Embryonic facial prominence (tissue), 1 donor: ENCODE measurements around the gene RASGRP2.

Source experiments
- DNase-seq: peaks from one replicate; pipeline ENCODE4 v3.0.0-alpha.2; 2016; ENCODE audit errors: extremely low spot score

RASGRP2 gene

GRCh38 chr11:64694821-64695365 lies 49.0 kb downstream of the RASGRP2 start:
- DNase-seq = no peak

- DNase-seq = no peak
These were observed 49.8 kb downstream of the RASGRP2 start for GRCh38 chr11:64694026-64694755.

DNA sequence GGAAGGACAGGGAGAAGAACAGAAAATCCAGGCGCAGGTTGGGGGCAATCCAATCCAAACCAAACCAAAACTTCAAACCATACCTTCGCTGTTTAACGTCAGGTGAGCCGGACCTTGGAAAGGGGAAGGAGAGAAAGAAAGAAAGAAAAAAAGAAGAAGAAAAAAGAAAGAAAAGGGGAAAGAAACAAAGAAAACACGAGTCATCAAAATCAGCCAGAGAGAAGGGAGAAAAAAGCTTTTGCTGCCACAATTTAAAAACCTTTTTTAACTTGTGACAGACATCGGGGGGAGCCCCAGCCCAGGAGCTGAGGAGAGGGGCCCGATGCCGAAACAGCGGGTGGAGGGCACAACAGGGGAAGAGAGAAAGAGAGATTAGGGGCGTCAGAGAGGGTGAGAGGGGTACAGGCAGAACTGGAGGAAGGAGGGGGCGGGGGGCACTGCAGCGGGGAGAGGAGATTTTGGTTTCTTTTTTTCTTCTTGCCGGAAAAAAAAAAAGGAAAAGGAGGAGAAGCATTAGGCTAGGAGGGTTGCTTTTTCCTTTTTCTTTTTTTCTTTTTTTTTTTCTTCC lies 51.1 kb downstream of the RASGRP2 start:
- no peak for DNase-seq

GRCh38 chr11:64691543-64691942 lies 52.4 kb downstream of the RASGRP2 start:
- no peak for DNase-seq

DNA sequence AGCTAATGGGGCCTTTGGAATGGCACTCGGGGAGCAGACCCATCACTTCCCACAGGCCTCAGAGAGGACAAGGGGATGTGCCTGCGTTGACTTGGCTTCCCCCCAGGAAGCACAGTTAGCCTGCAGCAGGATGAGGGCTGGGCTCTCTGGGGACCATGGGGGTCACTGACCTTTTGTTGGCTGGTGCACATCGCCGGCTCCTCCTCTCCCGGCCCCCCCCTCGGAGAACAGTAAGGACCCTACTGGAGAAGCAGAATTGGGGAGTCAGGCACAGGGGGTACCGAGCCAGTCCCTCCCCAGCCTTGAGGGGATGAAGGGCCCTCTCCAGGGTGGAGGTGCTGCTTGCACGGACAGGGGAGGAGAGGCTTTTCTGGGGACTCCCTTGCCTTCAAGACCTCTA lies 53.7 kb downstream of the RASGRP2 start:
- DNase-seq = no peak

DNA sequence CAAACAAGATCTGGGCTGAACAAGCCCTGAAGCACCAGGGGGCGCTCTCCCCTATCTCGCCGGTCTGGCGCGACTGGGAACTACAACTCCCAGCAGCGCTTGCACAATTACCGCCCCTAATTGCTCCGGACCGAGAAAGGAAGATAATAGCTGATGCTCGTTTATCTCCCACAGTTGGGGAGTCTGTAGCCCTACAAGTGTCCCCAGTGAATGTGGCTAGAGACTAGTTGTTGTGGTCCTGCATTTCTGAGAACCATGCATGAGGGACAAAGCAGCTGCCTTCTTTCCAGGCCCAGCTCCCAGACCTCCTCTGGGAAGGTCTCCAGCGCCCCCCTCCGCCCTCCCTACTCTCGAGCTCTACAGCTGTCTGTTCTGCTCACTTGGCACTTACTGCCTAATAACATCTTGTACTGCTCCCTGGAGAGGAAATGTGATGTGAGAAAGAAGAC lies 55.4 kb downstream of the RASGRP2 start:
- DNase-seq = peak; percentile 80

DNA sequence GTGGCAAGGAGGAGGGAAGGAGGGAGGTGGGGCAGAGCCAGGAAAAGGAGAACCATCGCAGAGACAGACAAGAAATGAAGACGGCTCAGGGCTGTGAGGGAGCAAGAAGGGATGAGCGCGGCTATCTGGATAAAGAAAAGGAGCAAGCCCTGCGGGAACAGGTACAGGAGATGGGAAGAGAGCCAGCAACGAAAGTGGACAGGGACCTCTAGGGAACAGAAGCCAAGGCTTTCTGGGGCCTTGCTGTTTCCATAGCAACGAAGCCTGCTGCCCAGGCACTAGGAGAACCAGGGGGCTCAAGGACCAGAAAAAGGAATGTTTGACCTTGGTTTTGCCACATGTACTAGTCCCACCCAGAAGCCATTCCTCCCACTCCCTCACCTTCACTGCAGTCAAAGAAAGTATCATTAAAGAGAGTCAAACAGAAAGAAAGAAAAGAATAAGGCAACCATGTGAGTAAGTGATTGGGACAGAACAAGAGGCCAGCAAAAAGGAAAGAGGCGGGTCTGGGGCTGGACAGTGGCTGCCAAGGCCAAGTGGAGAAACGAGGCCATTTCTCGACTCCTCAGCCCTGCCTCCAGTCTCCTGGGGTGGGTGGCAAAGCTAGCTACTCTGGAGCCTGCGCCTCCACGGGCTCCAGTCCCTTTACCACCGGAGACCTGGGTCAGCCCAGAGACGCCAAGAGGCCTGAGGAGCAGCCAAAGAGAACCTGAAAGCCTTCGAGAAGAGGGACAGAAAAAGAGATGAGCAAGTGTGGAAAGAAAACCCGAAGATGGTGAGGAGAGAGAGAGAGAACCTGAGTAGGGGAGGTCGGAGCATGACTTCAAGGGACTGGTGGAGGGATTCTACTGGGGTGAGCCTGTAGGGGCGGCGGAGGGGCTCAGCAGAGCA lies 56.1 kb downstream of the RASGRP2 start:
- DNase-seq = no peak

GRCh38 chr11:64687204-64687603 lies 56.7 kb downstream of the RASGRP2 start:
- DNase-seq = no peak

DNA sequence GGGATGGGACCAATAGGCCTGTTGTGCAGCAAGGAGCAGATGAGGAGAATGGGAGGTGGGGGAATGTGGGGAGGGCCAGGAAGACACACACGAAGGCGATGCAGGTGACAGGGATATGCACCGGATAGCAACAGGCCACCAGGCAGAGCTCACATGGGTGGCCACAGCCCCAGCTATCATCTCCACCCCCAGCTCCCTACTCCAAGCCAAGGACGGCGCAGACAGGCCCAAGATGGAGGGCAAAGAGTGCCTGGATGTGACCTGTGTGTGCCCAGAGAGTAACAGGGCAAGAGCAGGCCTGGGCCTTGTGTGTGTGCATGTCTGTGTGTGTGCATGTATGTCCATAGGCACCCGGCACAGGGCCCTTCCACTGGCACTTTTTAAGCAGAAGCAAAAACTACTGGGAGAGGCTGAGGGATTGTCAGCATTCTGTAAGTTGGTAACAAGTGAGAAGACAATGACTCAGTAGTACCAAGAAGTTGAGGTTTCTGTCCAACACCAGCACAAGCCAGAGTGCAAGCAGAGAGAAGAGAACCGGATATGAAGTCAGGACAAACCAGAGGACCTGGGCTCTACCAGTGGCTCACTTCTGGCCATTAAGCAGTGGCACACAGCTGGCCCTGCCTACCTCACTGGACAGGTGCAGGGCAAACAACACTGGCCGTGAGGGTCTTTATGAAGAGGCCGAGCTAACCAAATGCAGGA lies 57.3 kb downstream of the RASGRP2 start:
- no peak for DNase-seq

GRCh38 chr11:64685536-64685935 lies 58.4 kb downstream of the RASGRP2 start:
- DNase-seq = no peak

DNA sequence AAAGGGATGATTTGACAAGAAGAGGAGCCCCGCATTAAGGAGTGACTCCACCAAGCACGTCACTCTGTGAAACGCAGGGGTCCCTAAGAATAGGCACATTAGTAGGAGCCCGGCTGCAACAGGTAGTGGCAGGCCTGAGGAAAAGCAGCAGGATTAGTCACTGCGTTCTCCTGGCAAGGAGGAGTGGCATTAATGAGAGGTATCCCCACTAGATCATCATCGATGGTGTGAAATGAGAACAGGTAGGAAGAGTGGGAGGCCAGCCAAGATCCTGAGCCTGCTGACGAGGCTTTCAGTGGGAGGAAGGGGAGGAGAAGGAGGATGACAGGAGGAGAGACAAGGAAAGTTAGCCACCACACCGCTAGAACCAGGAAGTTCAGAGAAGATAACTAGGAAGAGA lies 59.6 kb downstream of the RASGRP2 start:
- DNase-seq = no peak

GRCh38 chr11:64681171-64681570 lies 62.8 kb downstream of the RASGRP2 start:
- no peak for DNase-seq

DNA sequence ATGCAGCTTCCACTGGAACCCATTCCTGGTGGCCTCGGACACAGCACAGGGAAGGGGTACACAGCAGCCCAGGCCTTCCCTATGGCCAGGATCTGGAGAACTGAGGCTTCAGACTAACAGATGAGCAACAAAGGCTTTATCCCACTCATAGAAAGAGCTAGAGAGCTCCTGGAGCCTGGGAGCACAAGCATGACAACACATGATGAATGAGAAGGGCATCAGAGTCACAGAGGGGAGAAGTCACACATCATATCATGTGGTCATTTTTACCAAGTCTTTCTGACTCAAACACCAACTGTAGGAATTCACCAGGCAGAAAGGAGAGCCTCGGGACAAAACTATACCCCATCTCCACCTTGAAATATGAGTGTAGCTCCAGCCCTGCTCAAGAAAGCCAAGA lies 64.1 kb downstream of the RASGRP2 start:
- no peak for DNase-seq

- no peak for DNase-seq
These were observed 66.4 kb downstream of the RASGRP2 start for GRCh38 chr11:64677441-64678023.
